IMR-90 (cell line): Measurements from ENCODE around the gene MAML2. TPM values are rescaled to one million over a fixed set of nuclear protein-coding genes. Genes with fewer than 3 reads are reported as not detected.

Source experiments
- ATAC-seq: fragments of 200-7000 bp; cut with Tn5 transposase; 2 replicates; pipeline ENCODE4 v1.9.1; 2020; ENCODE audit warnings: low read depth, mild to moderate bottlenecking, moderate library complexity
- BruUV-seq: library from RNA; stranded (reverse); fragments of 400-500 nt; replicated peaks from 2 replicates; lab custom pipeline; 2021; lab: Mats Ljungman, UMichigan
- CTCF ChIA-PET: fragments of 300-600 bp; formaldehyde crosslinking; extraction: SDS; loops from one replicate; lab custom pipeline; 2021; ENCODE audit warnings: antibody characterized with exemption; lab: Yijun Ruan, JAX
- POLR2A ChIA-PET: fragments of 300-600 bp; sonication (Branson Sonifier 250); formaldehyde crosslinking; loops from one replicate; lab custom pipeline; 2022; ENCODE audit warnings: antibody characterized with exemption; ENCODE audit not compliant: unreplicated experiment; lab: Charles Lee
- DNase-seq: peaks from one replicate; pipeline ENCODE4 v3.0.0; 2013
- H2AFZ ChIP-seq: replicated peaks from 2 replicates; pipeline ENCODE3; 2013; ENCODE audit warnings: low read length, mild to moderate bottlenecking; ENCODE audit not compliant: poor library complexity
- H2AK5ac ChIP-seq: 2 replicates; pipeline ENCODE4 v1.6.1; 2013; ENCODE audit warnings: low read depth, low read length, inconsistent platforms
- H2AK9ac ChIP-seq: replicated peaks from 2 replicates; pipeline ENCODE3; 2013; ENCODE audit warnings: mild to moderate bottlenecking, low read depth, low read length, moderate library complexity; ENCODE audit not compliant: poor library complexity
- H2BK120ac ChIP-seq: 2 replicates; pipeline ENCODE4 v1.6.1; 2013; ENCODE audit warnings: low read depth, low read length, inconsistent platforms
- H2BK15ac ChIP-seq: 3 replicates; pipeline ENCODE4 v1.6.1; 2013; ENCODE audit warnings: low read depth, low read length, inconsistent platforms
- H2BK20ac ChIP-seq: 2 replicates; pipeline ENCODE4 v1.6.1; 2013; ENCODE audit warnings: low read depth, mild to moderate bottlenecking, inconsistent platforms, low read length, moderate library complexity
- H2BK5ac ChIP-seq: 2 replicates; pipeline ENCODE4 v1.6.1; 2013; ENCODE audit warnings: mild to moderate bottlenecking, low read depth, low read length, inconsistent platforms; ENCODE audit not compliant: poor library complexity, severe bottlenecking
- H3K14ac ChIP-seq: replicated peaks from 2 replicates; pipeline ENCODE4 v1.6.1; 2013; ENCODE audit warnings: low read depth, low read length, inconsistent platforms
- H3K18ac ChIP-seq: 2 replicates; pipeline ENCODE4 v1.6.1; 2013; ENCODE audit warnings: low read depth, low read length, control low read depth
- H3K23ac ChIP-seq: 2 replicates; pipeline ENCODE4 v1.6.1; 2013; ENCODE audit warnings: low read depth, low read length, inconsistent platforms
- H3K27ac ChIP-seq: 2 replicates; pipeline ENCODE4 v1.5.1; 2013; ENCODE audit warnings: mild to moderate bottlenecking, control low read depth, low read length; ENCODE audit not compliant: insufficient read depth
- H3K27me3 ChIP-seq: 2 replicates; pipeline ENCODE4 v1.6.1; 2013; ENCODE audit warnings: low read length; ENCODE audit not compliant: control insufficient read depth, insufficient read depth
- H3K36me3 ChIP-seq: 2 replicates; pipeline ENCODE4 v1.6.1; 2013; ENCODE audit warnings: low read length, mixed read lengths; ENCODE audit not compliant: control insufficient read depth, insufficient read depth
- H3K4ac ChIP-seq: 2 replicates; pipeline ENCODE4 v1.6.1; 2013; ENCODE audit warnings: low read depth, low read length, inconsistent platforms
- H3K4me1 ChIP-seq: 2 replicates; pipeline ENCODE4 v1.6.1; 2013; ENCODE audit warnings: low read length, mixed read lengths; ENCODE audit not compliant: control insufficient read depth, insufficient read depth
- H3K4me2 ChIP-seq: 2 replicates; pipeline ENCODE4 v1.6.1; 2013; ENCODE audit warnings: low read depth, mild to moderate bottlenecking, control low read depth, low read length, moderate library complexity
- H3K4me3 ChIP-seq: 2 replicates; pipeline ENCODE4 v1.5.1; 2013; ENCODE audit warnings: low read depth, mild to moderate bottlenecking, control low read depth, low read length, moderate library complexity; ENCODE audit not compliant: insufficient read depth
- H3K56ac ChIP-seq: 2 replicates; pipeline ENCODE4 v1.6.1; 2013; ENCODE audit warnings: low read length, inconsistent platforms; ENCODE audit not compliant: insufficient read depth; ENCODE audit errors: extremely low read depth
- H3K79me1 ChIP-seq, 2 experiments: 2 replicates each; pipeline ENCODE4 v1.6.1; 2013; ENCODE audit warnings: low read length in 2 of 2, inconsistent platforms in 1 of 2, low read depth in 1 of 2
- H3K9ac ChIP-seq: 2 replicates; pipeline ENCODE4 v1.6.1; 2013; ENCODE audit warnings: low read depth, low read length, control low read depth
- H3K9me1 ChIP-seq: 2 replicates; pipeline ENCODE4 v1.6.1; 2013; ENCODE audit warnings: low read length, inconsistent platforms; ENCODE audit not compliant: insufficient read depth
- H3K9me3 ChIP-seq: 2 replicates; pipeline ENCODE4 v1.6.1; 2013; ENCODE audit warnings: low read length; ENCODE audit not compliant: control insufficient read depth, insufficient read depth
- H4K20me1 ChIP-seq: 2 replicates; pipeline ENCODE4 v1.6.1; 2013; ENCODE audit warnings: low read length, inconsistent platforms; ENCODE audit not compliant: insufficient read depth
- H4K5ac ChIP-seq: 2 replicates; pipeline ENCODE4 v1.6.1; 2013; ENCODE audit warnings: mild to moderate bottlenecking, low read depth, low read length, control low read depth
- H4K8ac ChIP-seq, 2 experiments: 2 replicates each; pipeline ENCODE4 v1.6.1; 2013; ENCODE audit warnings: low read depth in 2 of 2, low read length in 2 of 2, control low read depth in 1 of 2, inconsistent platforms in 1 of 2
- H4K91ac ChIP-seq: 2 replicates; pipeline ENCODE4 v1.6.1; 2013; ENCODE audit warnings: low read depth, low read length, inconsistent platforms; ENCODE audit not compliant: insufficient read depth
- BHLHE40 ChIP-seq: fragments of 150-350 bp; IDR thresholded peaks from 2 replicates; pipeline ENCODE4 v1.6.1; 2016; ENCODE audit warnings: mild to moderate bottlenecking, low read depth, low read length
- CEBPB ChIP-seq: IDR thresholded peaks from 2 replicates; pipeline ENCODE4 v1.6.1; 2012; ENCODE audit warnings: low read depth, low read length, improper control_type of control experiment
- CHD1 ChIP-seq: IDR thresholded peaks from 2 replicates; pipeline ENCODE4 v1.6.1; 2012; ENCODE audit warnings: low read depth, low read length, improper control_type of control experiment
- CTCF ChIP-seq: conservative IDR thresholded peaks from 2 replicates; pipeline ENCODE4 v1.5.1; 2012; ENCODE audit warnings: mild to moderate bottlenecking, low read depth, low read length, improper control_type of control experiment
- FOS ChIP-seq: fragments of 150-350 bp; IDR thresholded peaks from 2 replicates; pipeline ENCODE4 v1.6.1; 2016; ENCODE audit warnings: low read depth, low read length
- MAFK ChIP-seq: IDR thresholded peaks from 2 replicates; pipeline ENCODE4 v1.6.1; 2012; ENCODE audit warnings: low read depth, low read length, improper control_type of control experiment
- MAZ ChIP-seq: IDR thresholded peaks from 2 replicates; pipeline ENCODE4 v1.6.1; 2012; ENCODE audit warnings: low read depth, mild to moderate bottlenecking, low read length, improper control_type of control experiment, moderate library complexity, borderline replicate concordance
- MXI1 ChIP-seq: IDR thresholded peaks from 2 replicates; pipeline ENCODE4 v1.6.1; 2012; ENCODE audit warnings: low read depth, mild to moderate bottlenecking, low read length, moderate library complexity, borderline replicate concordance
- NFE2L2 ChIP-seq: fragments of 150-350 bp; IDR thresholded peaks from 2 replicates; pipeline ENCODE4 v1.6.1; 2016; ENCODE audit warnings: low read depth, mild to moderate bottlenecking, low read length
- POLR2A ChIP-seq: IDR thresholded peaks from 2 replicates; pipeline ENCODE4 v1.6.1; 2012; ENCODE audit warnings: mild to moderate bottlenecking, low read depth, low read length
- RAD21 ChIP-seq: IDR thresholded peaks from 2 replicates; pipeline ENCODE4 v1.6.1; 2012; ENCODE audit warnings: low read length, improper control_type of control experiment
- RCOR1 ChIP-seq: IDR thresholded peaks from 2 replicates; pipeline ENCODE4 v1.6.1; 2012; ENCODE audit warnings: mild to moderate bottlenecking, low read length, improper control_type of control experiment; ENCODE audit not compliant: insufficient replicate concordance
- RFX5 ChIP-seq: IDR thresholded peaks from 2 replicates; pipeline ENCODE4 v1.8.0; 2012; ENCODE audit warnings: low read depth, mild to moderate bottlenecking, low read length, moderate library complexity
- SMC3 ChIP-seq: fragments of 150-350 bp; IDR thresholded peaks from 2 replicates; pipeline ENCODE4 v1.6.1; 2016; ENCODE audit warnings: low read depth, mild to moderate bottlenecking, antibody characterized with exemption, low read length, moderate library complexity
- WGBS, 2 experiments: methylation state at CpG; one replicate each; pipeline versions ENCODE4 v1.1.5 to v1.1.7; 2013; ENCODE audit warnings: missing lambda C conversion rate in 2 of 2; ENCODE audit not compliant: insufficient read length in 1 of 2; ENCODE audit errors: extremely low coverage in 2 of 2; 5-methylcytosine and 5-hydroxymethylcytosine counted together
- dilution Hi-C: fragments of 300-500 bp; cut with HindIII; formaldehyde crosslinking; loops from one replicate; pipeline ENCODE4 v1.14.3; 2018; ENCODE audit warnings: low sequenced_read_pairs; ENCODE audit not compliant: unreplicated experiment
- in situ Hi-C: fragments of 300-500 bp; cut with MboI; formaldehyde crosslinking; loops from 3 replicates; pipeline ENCODE4 v1.14.3; 2019; ENCODE audit warnings: low sequenced_read_pairs, inconsistent platforms, mixed read lengths
- intact Hi-C: fragments of 100-400 bp; cut with micrococcal nuclease; formaldehyde crosslinking; loops from 2 replicates; pipeline ENCODE4 v1.10.0; 2022
- polyA plus RNA-seq, 3 experiments: library from polyadenylated mRNA; depleted of rRNA; stranded (reverse); fragments of >200 nt; gene quantifications; 2 replicates each; pipeline ENCODE4 v1.2.3, GENCODE V29; 2012; ENCODE audit warnings: low replicate concordance in 1 of 3
- total RNA-seq: library from RNA; depleted of rRNA; stranded (reverse); fragments of >200 nt; gene quantifications from 2 replicates; pipeline ENCODE4 v1.2.3, GENCODE V29; 2012
- TF ChIP-seq, protein P1 (sequence below): fragments of 150-350 bp; IDR thresholded peaks from 2 replicates; pipeline ENCODE4 v1.6.1; 2016; ENCODE audit warnings: low read depth, mild to moderate bottlenecking, low read length, moderate library complexity, borderline replicate concordance
- TF ChIP-seq, protein P2 (sequence below): fragments of 150-350 bp; IDR thresholded peaks from 2 replicates; pipeline ENCODE4 v1.6.1; 2017; ENCODE audit warnings: mild to moderate bottlenecking, antibody characterized with exemption, low read length, low read depth

MAML2 gene
- total and polyA plus RNA-seq, 2 of the 4 experiments (the other 2 are of a cell fraction) = 15.0 to 19.5 TPM

DNA sequence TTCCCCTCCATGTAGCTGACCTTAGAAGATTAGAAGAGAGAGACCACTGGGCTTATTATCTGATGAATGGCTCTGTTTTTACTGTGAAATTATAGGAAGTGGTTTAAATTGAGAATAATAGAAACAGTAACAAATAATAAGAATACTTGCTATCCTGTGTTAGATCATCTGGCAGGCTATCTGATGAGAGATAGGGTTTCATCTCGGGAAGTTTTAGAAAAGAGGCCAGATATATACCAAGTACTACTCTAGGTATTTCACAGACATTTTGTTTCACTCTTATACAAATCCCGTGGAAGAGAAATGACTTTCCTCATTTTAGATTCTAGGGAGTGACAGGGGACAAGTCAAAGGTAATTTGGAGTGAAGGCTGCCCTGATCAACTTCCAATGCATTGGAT, 198.4 kb downstream of the MAML2 start:
- H2AK9ac ChIP-seq = no peak overlapping the region
- no peak overlapping the region for H2BK120ac ChIP-seq
- ChIA-PET CTCF (no interaction called here), POLR2A (interaction anchor here (0.6 kb wide), 2 partner anchors 25 to 133 kb away, joined by 3 to 6 read pairs; no protein-coding TSS in a partner anchor)
- H4K20me1 ChIP-seq = no peaks in the 10 kb centered on the region
- H3K4ac ChIP-seq = no peak overlapping the region
- H4K91ac ChIP-seq = no peak overlapping the region
- WGBS, 2 experiments = no CpG with 5 or more reads among the region's 2 CpGs
- no peaks in the 10 kb centered on the region for H3K27me3 ChIP-seq
- H3K14ac ChIP-seq = no peak overlapping the region
- H3K4me1 ChIP-seq = peaks cover 11% of the 10 kb centered on the region
- no peak overlapping the region for H2AK5ac ChIP-seq
- no peak overlapping the region for H3K27ac ChIP-seq
- H3K9me1 ChIP-seq = peaks cover 15% of the 10 kb centered on the region
- TF ChIP-seq CEBPB (no peak), RAD21 (no peak), SMC3 (no peak), NFE2L2 (no peak), MXI1 (no peak), RCOR1 (no peak), MAZ (no peak), CTCF (no peak), MAFK (no peak), BHLHE40 (no peak), FOS (no peak), POLR2A (no peak), CHD1 (no peak), RFX5 (no peak)
- TF ChIP-seq, protein P1, sequence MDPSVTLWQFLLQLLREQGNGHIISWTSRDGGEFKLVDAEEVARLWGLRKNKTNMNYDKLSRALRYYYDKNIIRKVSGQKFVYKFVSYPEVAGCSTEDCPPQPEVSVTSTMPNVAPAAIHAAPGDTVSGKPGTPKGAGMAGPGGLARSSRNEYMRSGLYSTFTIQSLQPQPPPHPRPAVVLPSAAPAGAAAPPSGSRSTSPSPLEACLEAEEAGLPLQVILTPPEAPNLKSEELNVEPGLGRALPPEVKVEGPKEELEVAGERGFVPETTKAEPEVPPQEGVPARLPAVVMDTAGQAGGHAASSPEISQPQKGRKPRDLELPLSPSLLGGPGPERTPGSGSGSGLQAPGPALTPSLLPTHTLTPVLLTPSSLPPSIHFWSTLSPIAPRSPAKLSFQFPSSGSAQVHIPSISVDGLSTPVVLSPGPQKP = no peak
- TF ChIP-seq, protein P2, sequence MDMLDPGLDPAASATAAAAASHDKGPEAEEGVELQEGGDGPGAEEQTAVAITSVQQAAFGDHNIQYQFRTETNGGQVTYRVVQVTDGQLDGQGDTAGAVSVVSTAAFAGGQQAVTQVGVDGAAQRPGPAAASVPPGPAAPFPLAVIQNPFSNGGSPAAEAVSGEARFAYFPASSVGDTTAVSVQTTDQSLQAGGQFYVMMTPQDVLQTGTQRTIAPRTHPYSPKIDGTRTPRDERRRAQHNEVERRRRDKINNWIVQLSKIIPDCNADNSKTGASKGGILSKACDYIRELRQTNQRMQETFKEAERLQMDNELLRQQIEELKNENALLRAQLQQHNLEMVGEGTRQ = no peak
- H3K79me1 ChIP-seq = peaks cover 34 to 69% of the 10 kb centered on the region in 2 experiments
- no peak overlapping the region for H3K56ac ChIP-seq
- no peak overlapping the region for H4K8ac ChIP-seq
- H2AFZ ChIP-seq = no peak overlapping the region
- H3K9me3 ChIP-seq = no peaks in the 10 kb centered on the region
- BruUV-seq = no TSS peak
- intact Hi-C loops = no loop called here
- DNase-seq (no peak), ATAC-seq (no peak)
- no peak overlapping the region for H3K4me2 ChIP-seq
- no peak overlapping the region for H2BK15ac ChIP-seq
- in situ Hi-C loops = no loop called here
- no peak overlapping the region for H2BK5ac ChIP-seq
- no peak overlapping the region for H2BK20ac ChIP-seq
- no peak overlapping the region for H3K9ac ChIP-seq
- no peak overlapping the region for H3K18ac ChIP-seq
- no peak overlapping the region for H3K23ac ChIP-seq
- dilution Hi-C loops = no loop called here
- no peak overlapping the region for H3K4me3 ChIP-seq
- H3K36me3 ChIP-seq = no peaks in the 10 kb centered on the region
- no peak overlapping the region for H4K5ac ChIP-seq
